ENCODE measurements around the gene SLC35E2B.
"Not testable (repeated sequence)": the region's sequence is repeated elsewhere in the genome, so short reads cannot be mapped to it uniquely, and the experiment has no call there.

GRCh38 chr1:1727131-1727651 is 34.6 kb upstream of the SLC35E2B start:
- not testable (repeated sequence) for TF ChIP-seq CTCF, POLR2A (IDR thresholded peaks at IDR 0.05)

Measured in testis (tissue), 2 donors.